Left lung (tissue), 10 donors: ENCODE measurements around the gene CHCHD3. TPM values are rescaled to one million over a fixed set of nuclear protein-coding genes. Genes with fewer than 3 reads are reported as not detected.

Source experiments
- ATAC-seq: fragments of 200-7000 bp; cut with Tn5 transposase; one replicate; pipeline ENCODE4 v1.9.1; 2020; ENCODE audit warnings: moderate library complexity
- DNase-seq, 4 donors: peaks; one replicate each; pipeline ENCODE4 v3.0.0-alpha.2; 2013 to 2020
- H3K27ac ChIP-seq, 2 donors: fragments of 200-600 bp; sonication (generic) in 1 of 2; one replicate each; pipeline versions ENCODE4 v1.5.0 to v1.8.0; 2020 to 2021
- H3K27me3 ChIP-seq, 2 donors: fragments of 200-600 bp; sonication (generic) in 1 of 2; one replicate each; pipeline versions ENCODE4 v1.5.0 to v1.8.0; 2020 to 2021
- H3K36me3 ChIP-seq, 2 donors: fragments of 200-600 bp; sonication (generic) in 1 of 2; one replicate each; pipeline versions ENCODE4 v1.5.0 to v1.8.0; 2020 to 2021
- H3K4me1 ChIP-seq, 2 donors: fragments of 200-600 bp; one replicate each; pipeline ENCODE4 v1.8.0; 2021
- H3K4me3 ChIP-seq, 2 donors: fragments of 200-600 bp; sonication (generic) in 1 of 2; one replicate each; pipeline versions ENCODE4 v1.5.0 to v1.8.0; 2020 to 2021; ENCODE audit warnings: mild to moderate bottlenecking in 1 of 2
- H3K9me3 ChIP-seq, 2 donors: fragments of 200-600 bp; sonication (generic) in 1 of 2; one replicate each; pipeline versions ENCODE4 v1.5.0 to v1.8.0; 2020 to 2021
- CTCF ChIP-seq, 2 donors: fragments of 200-600 bp; sonication (generic) in 1 of 2; IDR thresholded peaks; one replicate each; pipeline versions ENCODE4 v1.5.0 to v1.8.0; 2021; ENCODE audit warnings: antibody characterized with exemption in 2 of 2
- intact Hi-C, 2 donors: fragments of 100-400 bp; cut with DNase I; formaldehyde crosslinking; loops; one replicate each; pipeline versions ENCODE4 v1.11.2 to v1.14.2; 2022
- polyA plus RNA-seq, 6 donors: library from polyadenylated mRNA; unstranded; fragments of 120-200 nt; gene quantifications; one replicate each; pipeline ENCODE4 v1.2.1, GENCODE V29; 2013; ENCODE audit not compliant: insufficient read length in 6 of 6
- total RNA-seq, 2 donors: library from RNA; stranded (reverse); fragmentation: NEBNext Ultra II Directional; extraction: Animal tissue kit (Norgen Biotek cat#: 25700); gene quantifications; one replicate each; pipeline ENCODE4 v1.2.1, GENCODE V29; 2021
- donor health status: DM: no; HTN: yes; CAD: no.
- donor health status: DM: no; HTN: no; CAD: no.

Gene CHCHD3
- total and polyA plus RNA-seq, 8 donors = 45.4 to 58.9 (median 54.5) TPM

GRCh38 chr7:132771301-132771730 is 310.6 kb downstream of the CHCHD3 start:
- no peaks in the 10 kb centered on the region for H3K27me3 ChIP-seq
- no peak for TF ChIP-seq CTCF (IDR thresholded peaks at IDR 0.05)
- intact Hi-C loops = no loop called here
- DNase-seq = no peak
- H3K4me3 ChIP-seq = no peak overlapping the region
- peaks cover 5 to 17% of the 10 kb centered on the region in 2 donors for H3K9me3 ChIP-seq
- no peak overlapping the region for H3K27ac ChIP-seq
- H3K36me3 ChIP-seq = no peaks in the 10 kb centered on the region
- no peak for ATAC-seq
- H3K4me1 ChIP-seq = no peaks in the 10 kb centered on the region

GRCh38 chr7:132770055-132770454 is 311.8 kb downstream of the CHCHD3 start:
- no peak for ATAC-seq
- no peak for TF ChIP-seq CTCF (IDR thresholded peaks at IDR 0.05)
- intact Hi-C loops = no loop called here
- no peak overlapping the region for H3K27ac ChIP-seq
- H3K27me3 ChIP-seq = no peaks in the 10 kb centered on the region
- no peak for DNase-seq
- H3K36me3 ChIP-seq = no peaks in the 10 kb centered on the region
- H3K4me1 ChIP-seq = no peaks in the 10 kb centered on the region
- H3K9me3 ChIP-seq = peaks cover 5 to 17% of the 10 kb centered on the region in 2 donors
- H3K4me3 ChIP-seq = no peak overlapping the region

- TF ChIP-seq CTCF (IDR thresholded peaks at IDR 0.05) = no peak
- ATAC-seq = no peak
- Histone ChIP-seq H3K4me1 (no peaks in the 10 kb centered on the region), H3K27me3 (no peaks in the 10 kb centered on the region), H3K36me3 (no peaks in the 10 kb centered on the region), H3K9me3 (peaks cover 5 to 17% of the 10 kb centered on the region in 2 donors), H3K27ac (no peak overlapping the region), H3K4me3 (no peak overlapping the region)
- intact Hi-C loops = no loop called here
- DNase-seq = no peak
Observed at GRCh38 chr7:132769280-132769679, 312.6 kb downstream of the CHCHD3 start.

GRCh38 chr7:132768099-132768498 is 313.8 kb downstream of the CHCHD3 start:
- intact Hi-C loops = no loop called here
- Histone ChIP-seq H3K27ac (no peak overlapping the region), H3K9me3 (peaks cover 5 to 17% of the 10 kb centered on the region in 2 donors), H3K4me3 (no peak overlapping the region), H3K27me3 (no peaks in the 10 kb centered on the region), H3K36me3 (no peaks in the 10 kb centered on the region), H3K4me1 (no peaks in the 10 kb centered on the region)
- ATAC-seq (peak; percentile 63), DNase-seq (no peak)
- TF ChIP-seq CTCF (IDR thresholded peaks at IDR 0.05) = no peak

GRCh38 chr7:132767378-132767777 is 314.5 kb downstream of the CHCHD3 start:
- Histone ChIP-seq H3K4me3 (no peak overlapping the region), H3K9me3 (peaks cover 5 to 17% of the 10 kb centered on the region in 2 donors), H3K36me3 (no peaks in the 10 kb centered on the region), H3K27me3 (no peaks in the 10 kb centered on the region), H3K4me1 (no peaks in the 10 kb centered on the region), H3K27ac (peak overlapping the region in 1 of 2 donors; percentile 74)
- intact Hi-C loops = no loop called here
- peak; percentile 79 for ATAC-seq
- DNase-seq = peak in 1 of 4 donors; percentile 40
- no peak for TF ChIP-seq CTCF (IDR thresholded peaks at IDR 0.05)
